NCI-H1105 (cell line): ENCODE measurements around the gene NDUFA7.
"Not testable (repeated sequence)": the region's sequence is repeated elsewhere in the genome, so short reads cannot be mapped to it uniquely, and the experiment has no call there.

Source experiments
- DNase-seq: peaks from one replicate; lab custom pipeline; 2025; lab: John Stamatoyannopoulos, UW

The NDUFA7 gene

GRCh38 chr19:8342316-8342683, 21.1 kb upstream of the NDUFA7 start:
- DNase-seq, result no peak

- not testable (repeated sequence) for DNase-seq
These were observed 20.3 kb upstream of the NDUFA7 start for GRCh38 chr19:8341504-8341903.

- no peak for DNase-seq
These were observed 19.3 kb upstream of the NDUFA7 start for GRCh38 chr19:8340341-8341096.

GRCh38 chr19:8338835-8339234, 17.7 kb upstream of the NDUFA7 start:
- no peak for DNase-seq

GRCh38 chr19:8337728-8338127, 16.6 kb upstream of the NDUFA7 start:
- DNase-seq, result no peak

- no peak for DNase-seq
These were observed 15.5 kb upstream of the NDUFA7 start for GRCh38 chr19:8336660-8337059.

GRCh38 chr19:8336072-8336569, 14.9 kb upstream of the NDUFA7 start:
- DNase-seq, result no peak

- no peak for DNase-seq
These were observed 14.3 kb upstream of the NDUFA7 start for GRCh38 chr19:8335343-8336071.

GRCh38 chr19:8334458-8335342, 13.5 kb upstream of the NDUFA7 start:
- DNase-seq, result peak; percentile 72

GRCh38 chr19:8333767-8334457, 12.7 kb upstream of the NDUFA7 start:
- peak; percentile 27 for DNase-seq

- DNase-seq, result no peak
These were observed 12.0 kb upstream of the NDUFA7 start for GRCh38 chr19:8332976-8333766.

- DNase-seq, result no peak
These were observed 10.2 kb upstream of the NDUFA7 start for GRCh38 chr19:8331263-8331845.

GRCh38 chr19:8329996-8330395, 8.8 kb upstream of the NDUFA7 start:
- DNase-seq, result no peak

- no peak for DNase-seq
These were observed 4.3 kb upstream of the NDUFA7 start for GRCh38 chr19:8325454-8325853.

- no peak for DNase-seq
These were observed 3.2 kb upstream of the NDUFA7 start for GRCh38 chr19:8324186-8325050.

- DNase-seq, result no peak
These were observed 2.6 kb upstream of the NDUFA7 start for GRCh38 chr19:8323781-8324185.

- no peak for DNase-seq
These were observed 1.4 kb upstream of the NDUFA7 start for GRCh38 chr19:8322638-8322997.

- DNase-seq, result no peak
These were observed 937 bp upstream of the NDUFA7 start for GRCh38 chr19:8321986-8322637.

GRCh38 chr19:8320564-8321066, 560 bp downstream of the NDUFA7 start:
- no peak for DNase-seq
